Activated CD4-positive, alpha-beta T cell treated with anti-CD3 and anti-CD28 coated beads for 4 hours (primary cell): ENCODE data around the gene WIF1.

Experiments
- DNase-seq, 2 donors: peaks; one replicate each; pipeline ENCODE4 v3.0.0-alpha.2; 2020

The WIF1 gene, protein sequence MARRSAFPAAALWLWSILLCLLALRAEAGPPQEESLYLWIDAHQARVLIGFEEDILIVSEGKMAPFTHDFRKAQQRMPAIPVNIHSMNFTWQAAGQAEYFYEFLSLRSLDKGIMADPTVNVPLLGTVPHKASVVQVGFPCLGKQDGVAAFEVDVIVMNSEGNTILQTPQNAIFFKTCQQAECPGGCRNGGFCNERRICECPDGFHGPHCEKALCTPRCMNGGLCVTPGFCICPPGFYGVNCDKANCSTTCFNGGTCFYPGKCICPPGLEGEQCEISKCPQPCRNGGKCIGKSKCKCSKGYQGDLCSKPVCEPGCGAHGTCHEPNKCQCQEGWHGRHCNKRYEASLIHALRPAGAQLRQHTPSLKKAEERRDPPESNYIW

DNA sequence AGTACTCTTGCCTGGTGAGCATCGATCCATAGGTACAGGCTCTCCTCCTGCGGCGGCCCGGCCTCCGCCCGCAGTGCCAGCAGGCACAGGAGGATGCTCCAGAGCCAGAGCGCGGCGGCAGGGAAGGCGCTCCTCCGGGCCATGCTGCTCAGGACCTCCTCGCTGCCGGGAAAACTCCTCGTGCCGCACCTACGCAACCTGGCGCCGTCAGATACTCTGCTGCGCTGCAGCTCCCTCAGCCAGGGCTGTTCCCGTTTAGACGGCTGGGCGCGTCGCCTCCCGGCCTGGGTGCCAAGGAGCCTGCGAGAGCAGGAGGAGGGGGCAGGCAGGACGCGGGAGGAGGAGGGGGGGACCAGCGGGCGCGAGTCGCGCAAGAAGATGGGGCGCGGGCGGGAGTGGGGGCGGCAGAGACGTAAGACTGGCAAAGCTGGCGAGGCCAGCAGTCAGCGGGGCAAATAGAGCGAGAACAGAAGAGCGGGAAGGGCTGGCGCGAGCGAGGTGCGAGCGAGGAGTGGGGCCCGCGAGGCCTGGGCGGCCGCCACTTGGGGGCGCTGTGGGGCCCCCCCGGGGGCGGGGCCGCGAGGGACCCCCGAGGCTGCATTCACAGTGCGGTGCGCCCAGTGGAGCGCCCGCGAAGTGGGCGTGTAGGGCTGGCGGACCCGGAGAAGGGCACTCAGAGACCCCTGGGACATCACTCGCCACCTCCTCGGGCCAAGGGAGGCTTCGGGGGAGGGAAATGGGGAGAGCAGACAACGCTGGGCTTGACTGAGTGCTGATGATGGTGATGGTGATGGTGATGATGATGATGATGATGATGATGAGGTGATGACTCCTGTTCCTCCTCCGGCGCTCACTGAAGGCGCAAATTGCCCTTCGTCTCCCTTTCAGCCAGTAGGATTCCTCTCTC lies at the start of gene WIF1:
WIF1 (minus strand) TSS at position 257 of the 907 bp plus-strand sequence; CDS start at position 143, 114 bp downstream.
- DNase-seq: peak; percentile 21 to 36

DNA sequence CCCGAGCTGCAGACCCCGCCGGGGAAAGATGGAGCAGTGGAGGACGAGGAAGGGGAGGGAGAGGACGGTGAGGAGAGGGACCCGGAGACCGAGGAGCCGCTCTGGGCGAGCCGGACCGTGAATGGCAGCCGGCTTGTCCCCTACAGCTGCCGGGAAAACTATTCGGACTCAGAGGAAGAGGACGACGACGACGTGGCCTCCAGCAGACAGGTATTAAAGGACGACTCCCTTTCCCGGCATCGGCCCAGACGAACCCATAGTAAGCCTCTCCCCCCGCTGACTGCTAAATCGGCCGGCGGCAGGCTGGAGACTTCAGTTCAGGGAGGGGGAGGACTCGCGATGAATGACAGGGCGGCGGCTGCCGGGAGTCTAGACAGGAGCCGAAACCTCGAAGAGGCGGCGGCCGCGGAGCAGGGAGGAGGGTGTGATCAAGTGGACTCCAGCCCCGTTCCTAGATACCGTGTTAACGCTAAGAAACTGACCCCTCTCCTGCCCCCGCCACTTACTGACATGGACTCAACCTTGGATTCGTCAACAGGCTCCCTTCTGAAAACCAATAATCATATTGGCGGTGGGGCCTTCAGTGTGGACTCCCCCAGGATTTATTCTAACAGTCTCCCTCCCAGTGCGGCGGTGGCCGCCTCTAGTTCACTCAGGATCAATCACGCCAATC lies 49.2 kb upstream of the WIF1 start:
- DNase-seq: peak; percentile 66

DNA sequence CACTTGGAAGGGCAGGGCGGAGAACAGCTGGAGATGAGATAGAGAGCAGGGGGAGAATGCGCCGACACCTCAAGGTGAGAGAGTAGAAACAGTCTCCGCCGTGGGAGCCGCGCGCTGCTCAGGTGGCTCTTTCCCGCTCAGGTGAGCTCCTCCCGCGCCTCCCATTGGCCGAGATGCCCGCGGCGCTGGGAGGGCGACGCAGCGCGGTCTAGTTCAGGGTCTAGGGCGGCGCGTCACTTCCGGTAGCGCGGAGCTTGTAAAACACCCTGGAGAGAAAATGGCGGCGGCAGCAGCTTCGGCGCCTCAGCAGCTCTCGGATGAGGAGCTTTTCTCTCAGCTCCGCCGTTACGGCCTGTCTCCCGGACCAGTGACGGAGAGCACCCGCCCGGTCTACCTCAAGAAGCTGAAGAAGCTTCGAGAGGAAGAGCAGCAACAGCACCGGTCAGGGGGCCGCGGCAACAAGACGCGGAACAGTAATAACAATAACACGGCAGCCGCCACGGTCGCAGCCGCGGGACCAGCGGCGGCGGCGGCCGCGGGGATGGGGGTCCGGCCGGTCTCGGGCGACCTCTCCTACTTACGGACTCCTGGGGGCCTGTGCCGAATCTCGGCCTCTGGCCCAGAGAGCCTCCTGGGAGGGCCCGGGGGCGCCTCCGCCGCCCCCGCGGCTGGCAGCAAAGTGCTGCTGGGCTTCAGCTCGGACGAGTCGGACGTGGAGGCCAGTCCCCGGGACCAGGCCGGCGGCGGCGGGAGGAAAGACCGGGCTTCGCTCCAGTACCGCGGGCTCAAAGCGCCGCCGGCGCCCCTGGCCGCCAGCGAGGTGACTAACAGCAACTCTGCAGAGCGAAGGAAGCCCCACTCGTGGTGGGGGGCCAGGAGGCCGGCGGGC lies 48.5 kb upstream of the WIF1 start, which contains the start of gene LEMD3:
LEMD3 (plus strand) TSS at position 264 of the 889 bp plus-strand sequence; CDS start at position 278, 14 bp downstream.
- DNase-seq: peak; percentile 93

DNA sequence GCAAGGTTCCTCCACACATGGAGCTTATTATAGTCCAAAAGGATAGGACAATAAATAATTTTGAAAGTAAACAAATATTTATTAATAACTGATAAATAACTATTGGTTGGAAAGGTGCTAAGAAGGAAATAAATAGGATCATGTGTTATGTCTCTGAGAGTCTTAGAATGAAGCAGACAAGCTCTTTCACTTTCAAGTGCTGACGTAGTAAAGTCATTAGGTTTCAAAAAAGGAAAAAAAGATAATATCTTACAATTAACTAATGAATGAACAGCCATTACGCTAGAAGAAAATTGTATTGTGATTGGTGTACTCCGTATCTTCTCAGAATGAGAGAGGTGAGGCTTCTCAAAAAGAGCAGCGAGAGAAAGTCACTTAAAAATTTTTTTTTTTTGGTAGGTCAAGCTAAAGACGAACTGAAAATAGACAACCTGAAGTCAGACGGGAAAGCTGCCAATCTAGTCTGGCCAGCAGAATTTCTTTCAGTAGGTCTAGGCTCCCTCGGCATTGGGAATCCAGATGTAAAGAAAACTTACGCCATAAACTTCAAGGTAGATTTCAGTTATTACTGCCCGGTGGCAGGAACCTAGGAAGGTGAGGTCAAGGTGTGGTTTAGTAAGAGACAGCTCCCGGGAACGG lies 47.7 kb upstream of the WIF1 start:
- no peak for DNase-seq

DNA sequence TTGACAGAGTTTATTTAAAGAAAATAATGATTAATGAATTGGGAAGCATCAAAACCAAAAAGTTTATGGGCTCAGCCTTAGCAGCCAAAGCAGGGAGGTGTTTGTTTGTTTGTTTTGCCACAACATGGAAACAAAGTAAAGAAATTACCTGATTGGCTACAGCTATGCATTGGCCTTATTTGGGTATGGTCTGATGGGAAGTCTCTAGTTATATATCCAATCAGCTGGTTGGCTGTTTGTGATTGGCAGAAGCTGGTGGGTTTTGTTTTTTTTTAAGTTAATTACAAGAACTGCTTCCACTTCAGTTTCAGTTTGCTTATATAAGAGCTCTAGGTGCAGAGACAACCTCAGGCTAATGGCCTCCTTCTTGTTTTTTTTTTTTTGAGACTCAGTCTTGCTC lies 43.7 kb upstream of the WIF1 start:
- DNase-seq: no peak

DNA sequence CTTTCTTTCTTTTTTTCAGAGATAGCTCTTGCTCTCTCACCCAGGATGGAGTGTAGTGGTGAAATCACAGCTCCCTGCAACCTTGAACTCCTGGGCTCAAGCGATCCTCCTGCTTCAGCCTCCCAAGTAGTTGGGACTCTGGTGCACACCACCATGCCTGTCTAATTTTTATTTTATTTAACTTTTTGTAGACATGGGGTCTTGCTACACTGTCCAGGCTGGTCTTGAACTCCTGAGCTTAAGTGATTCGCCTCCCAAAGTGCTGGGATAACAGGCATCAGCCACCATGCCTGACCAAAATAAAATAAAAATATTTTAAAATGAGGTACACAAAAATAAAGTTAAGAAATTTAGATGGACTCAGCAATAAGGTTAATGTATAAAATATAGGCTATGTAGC lies 43.1 kb upstream of the WIF1 start:
- DNase-seq: no peak

DNA sequence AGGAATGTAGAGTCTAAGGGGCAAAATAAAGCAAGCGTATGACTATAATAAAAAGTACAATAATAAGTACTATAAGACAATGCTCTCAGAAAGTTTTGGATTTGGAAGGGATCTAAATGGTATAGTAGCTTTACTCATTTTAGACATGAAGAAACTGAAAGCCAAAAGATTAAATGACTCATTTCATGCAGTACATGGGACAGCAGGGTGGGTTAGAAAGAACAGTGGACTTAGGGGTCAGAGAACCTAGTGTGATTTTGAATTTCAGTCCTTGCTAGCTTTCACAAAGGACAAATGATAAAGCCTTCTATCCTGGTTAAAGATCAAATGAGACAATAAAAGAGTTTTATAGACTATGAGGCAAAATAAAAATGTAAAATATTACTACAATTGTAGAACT lies 41.5 kb upstream of the WIF1 start:
- no peak for DNase-seq

DNA sequence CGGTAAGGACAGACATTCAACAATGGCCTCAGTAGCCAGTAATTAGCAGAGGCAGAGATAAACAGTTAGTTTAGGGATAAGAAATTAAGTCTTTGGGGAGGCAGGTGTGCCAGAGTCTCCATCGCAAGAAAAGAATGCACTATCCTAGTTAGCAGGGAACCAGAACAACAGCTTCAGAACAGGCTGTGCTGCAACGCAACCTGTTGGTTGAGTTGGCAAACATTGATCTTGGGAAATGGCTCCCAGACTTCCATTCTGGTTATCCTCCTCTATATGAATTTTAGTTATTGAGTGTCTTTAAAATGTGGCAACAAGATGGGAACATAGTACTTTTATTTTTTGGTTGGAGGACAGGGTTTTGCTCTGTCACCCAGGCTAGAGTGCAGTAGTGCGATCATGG lies 36.0 kb upstream of the WIF1 start:
- no peak for DNase-seq

DNA sequence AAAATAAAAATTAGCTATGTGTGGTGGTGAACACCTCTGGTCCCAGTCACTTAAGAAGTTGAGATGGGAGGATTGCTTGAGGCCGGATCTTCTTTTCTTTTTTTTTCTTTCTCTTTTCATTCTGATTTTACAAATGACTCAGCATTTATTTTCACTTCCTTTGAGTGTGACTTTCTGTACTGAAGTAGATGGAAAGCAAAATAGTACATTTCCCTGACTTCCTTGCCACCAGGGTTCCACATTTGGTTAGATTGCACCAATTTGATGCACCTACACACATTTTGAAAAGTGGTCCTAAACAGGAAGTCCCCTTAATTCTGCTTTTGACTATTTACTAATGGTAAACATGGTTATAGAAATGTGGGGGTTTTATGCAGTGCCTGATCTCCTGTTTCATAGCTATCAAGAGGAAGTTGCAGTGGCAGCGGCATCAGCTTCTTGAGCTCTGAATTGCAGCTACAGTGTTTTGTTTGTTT lies 35.3 kb upstream of the WIF1 start:
- no peak for DNase-seq

DNA sequence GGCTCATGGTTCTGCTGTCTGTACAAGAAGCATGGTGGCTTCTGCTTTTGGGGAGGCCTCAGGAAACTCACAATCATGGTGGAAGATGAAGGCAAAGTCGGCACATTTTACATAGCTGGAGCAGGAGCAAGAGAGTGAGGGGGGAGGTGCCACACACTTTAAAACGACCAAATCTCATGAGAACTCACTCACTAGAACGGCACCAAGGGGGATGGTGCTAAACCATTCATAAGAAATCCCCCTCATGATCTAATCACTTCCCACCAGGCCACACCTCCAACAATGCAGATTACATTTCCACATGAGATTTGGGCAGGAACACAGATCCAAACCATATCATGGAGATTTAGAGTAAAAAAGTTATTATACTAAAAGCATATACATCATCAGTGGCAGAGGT lies 34.7 kb upstream of the WIF1 start:
- no peak for DNase-seq

DNA sequence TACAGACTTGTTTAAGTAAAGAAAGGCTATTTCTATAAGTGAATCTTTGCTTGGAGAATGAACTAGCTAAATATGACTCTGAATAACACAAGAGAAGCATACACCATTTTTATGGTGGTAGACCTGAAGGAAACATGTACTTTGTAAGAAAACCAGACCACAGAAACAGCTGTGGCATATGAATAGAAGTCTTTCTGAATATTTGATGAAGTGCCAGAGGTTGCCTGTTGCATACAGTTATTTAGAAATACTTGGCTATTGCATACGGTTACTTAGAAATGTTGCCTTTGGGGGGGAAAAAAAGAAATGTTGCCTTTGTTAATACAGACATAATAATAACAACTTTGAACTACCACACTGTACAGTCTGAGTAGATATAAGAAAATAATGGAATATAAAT lies 31.5 kb upstream of the WIF1 start:
- DNase-seq: no peak

DNA sequence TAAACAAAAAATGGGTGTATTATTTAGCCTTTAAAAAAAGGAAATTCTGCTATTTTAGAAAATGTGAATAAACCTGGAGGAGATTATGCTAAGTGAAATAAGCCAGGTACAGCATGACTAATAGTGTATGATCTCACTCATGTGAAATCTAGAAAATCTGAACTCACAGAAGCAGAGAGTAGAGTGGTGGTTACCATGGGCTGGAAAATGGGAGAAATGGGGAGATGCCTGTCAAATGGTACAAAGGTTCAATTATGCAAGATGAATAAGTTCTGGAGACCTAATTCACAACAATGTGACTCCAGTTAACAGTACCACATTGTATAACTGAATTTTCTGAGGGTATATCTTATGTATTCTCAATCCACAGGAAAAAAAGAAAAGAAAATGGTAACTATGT lies 30.9 kb upstream of the WIF1 start:
- no peak for DNase-seq

DNA sequence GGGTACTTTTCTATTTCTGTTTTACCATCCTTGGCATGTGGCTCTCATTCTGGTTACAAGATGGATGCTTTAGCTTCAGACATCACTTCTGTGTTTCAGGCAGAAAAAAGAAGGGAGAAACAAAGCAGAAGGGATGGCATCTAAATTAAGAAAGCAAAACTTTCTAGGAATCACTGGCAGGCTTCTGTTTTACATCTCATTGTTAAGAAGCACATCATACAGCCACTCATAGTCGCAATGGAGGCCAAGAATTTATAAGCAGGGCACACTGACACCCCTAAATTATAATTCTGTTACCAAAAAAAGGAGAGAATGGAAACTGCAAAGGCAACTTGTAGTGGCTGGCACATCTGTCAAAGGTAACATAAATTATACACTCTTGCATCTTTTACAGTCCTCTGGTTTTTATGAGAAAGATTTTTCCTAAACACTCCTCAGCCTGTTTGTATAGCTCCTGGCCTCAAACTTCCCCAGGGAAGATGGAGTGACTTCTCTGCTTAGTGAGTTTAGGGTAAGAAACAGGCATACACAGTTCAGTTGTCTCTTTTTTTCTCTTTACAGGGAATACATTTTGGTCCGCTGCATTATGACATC lies 26.3 kb upstream of the WIF1 start:
- no peak for DNase-seq

DNA sequence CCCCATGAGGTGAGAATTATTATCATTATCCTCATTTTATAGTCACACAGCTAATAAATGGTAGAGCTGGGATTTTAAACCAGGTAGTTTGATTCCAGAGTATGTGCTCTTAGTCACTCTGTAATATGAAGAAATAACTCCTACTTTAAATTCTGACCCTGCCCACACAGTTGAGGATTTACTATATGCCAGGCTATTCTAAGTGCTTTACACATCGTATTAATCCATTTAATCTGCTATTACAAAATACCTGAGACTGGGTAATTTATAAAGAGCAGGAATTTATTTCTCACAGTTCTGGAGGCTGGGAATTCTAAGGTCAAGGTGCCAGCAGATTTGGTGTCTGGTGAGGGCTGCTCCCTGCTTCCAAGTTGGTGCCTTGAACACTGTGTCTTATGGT lies 19.6 kb upstream of the WIF1 start:
- no peak for DNase-seq

DNA sequence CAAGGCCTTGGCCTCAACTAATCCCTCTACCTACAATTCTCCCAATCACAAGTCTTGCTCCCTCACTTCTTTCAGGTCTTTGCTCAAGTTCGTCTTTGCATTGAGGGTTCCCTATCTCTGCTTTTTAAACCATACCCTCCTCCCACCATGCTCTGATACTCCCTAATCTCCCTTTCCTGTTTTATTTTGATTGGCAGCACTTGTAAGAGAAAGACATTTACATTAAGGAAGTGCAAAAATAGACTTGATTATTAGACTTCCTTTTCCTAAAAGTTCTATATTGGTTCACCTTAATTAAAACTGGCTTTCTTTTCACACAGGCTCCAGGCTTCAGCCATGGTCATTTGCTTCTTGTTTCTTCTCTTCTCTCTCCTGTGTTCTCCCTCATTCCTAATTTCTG lies 18.3 kb upstream of the WIF1 start:
- DNase-seq: no peak

DNA sequence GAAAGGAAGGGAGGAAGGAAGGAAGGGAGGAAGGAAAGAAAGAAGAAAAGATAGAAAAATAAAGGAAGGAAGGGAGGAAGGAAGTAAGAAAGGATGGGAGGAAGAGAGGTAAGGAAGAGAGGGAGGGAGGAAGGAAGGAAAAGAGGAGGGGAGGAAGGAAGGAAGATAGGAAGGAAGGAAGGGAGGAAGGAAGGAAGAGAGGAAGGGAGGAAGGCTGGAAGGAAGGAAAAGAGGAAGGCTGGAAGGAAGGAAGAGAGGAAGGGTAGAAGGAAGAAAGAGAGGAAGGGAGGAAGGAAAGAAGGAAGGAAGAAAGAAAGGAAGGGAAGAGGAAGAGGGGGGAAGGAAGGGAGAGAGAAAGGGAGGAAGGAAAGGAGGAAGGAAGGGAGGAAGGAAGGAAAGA lies 12.8 kb upstream of the WIF1 start:
- no peak for DNase-seq

DNA sequence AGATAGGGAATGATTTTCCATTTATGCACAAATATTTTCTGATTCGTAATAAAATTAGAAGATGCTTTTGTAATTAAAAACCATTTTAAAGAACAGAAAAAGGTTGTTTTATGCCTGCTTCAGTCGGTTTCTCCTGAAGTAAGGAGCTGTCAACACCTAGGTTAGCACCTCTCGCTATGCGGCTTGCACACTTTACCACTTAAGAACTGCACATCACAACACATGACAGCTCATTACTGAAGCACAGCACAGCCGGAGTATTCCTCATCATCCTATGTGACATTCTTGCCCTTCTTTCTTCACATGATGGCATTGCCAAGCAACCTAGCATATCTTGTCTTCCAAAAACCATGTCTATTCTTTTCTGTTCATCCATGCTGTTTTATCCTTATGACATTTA lies 5.4 kb upstream of the WIF1 start:
- DNase-seq: no peak

DNA sequence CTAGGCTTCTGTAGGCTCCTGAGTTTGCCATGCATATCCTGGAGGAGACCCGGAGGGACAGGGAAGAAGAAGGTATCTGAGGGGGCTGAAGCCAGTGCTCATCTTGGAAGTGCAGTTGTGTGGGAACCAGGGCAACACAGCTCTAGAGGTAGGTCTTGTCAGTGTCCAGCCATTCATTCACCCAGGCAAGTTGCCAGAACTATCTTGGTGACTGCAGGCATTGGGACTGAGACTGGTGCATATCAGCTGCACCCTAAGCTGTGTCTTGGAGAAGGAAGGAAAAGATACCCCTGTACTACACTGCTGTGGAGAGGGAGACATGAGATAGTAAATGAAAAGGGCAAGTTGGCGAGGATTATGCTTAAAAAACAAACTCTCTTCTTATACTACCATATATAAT lies 4.9 kb upstream of the WIF1 start:
- DNase-seq: no peak

DNA sequence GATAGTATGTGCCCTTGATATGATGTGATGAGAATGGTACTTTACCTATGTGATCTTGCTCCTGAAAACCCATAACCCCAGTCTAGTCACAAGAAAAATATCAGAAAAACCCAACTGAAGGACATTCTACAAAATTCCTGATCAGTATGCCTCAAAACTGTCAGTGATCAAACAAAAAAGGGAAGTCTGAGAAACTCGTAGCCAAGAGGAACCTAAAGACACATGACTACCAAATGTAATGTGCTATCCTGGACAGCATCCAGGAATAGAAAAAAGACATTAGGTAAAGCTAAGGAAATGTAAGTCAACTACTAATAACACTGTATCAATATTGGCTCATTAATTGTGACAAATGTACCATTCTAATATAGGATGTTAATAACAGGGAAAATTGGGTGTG lies 4.1 kb upstream of the WIF1 start:
- DNase-seq: no peak

DNA sequence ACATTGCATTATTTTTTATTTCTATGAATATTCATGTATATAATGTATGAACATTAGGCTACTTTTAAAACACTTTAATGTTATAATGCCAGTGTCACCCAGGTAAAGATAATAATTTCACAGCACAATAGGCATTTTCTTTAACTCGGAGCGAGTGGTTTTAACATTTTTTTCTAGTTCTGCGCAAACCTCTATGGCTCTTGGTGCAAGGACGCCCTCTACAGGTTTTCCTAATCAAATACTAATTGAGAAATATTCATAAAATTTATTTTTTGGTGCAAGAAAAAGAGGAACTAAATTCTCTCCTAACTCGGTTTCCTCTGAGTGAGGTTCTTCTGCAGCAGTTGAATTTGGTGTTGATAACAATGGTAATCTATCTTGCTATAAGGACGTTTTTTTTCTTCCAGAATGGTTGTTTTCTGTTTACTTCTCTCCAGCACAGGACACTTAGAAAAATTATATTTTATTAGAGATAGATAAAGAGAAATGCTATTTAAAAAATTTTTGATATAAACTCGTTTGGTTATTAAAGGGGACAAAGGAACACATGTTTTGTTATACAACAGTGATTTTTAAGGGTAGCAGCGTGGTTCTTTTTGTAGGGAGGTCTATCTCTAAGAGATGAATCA lies 2.4 kb upstream of the WIF1 start:
- DNase-seq: no peak

DNA sequence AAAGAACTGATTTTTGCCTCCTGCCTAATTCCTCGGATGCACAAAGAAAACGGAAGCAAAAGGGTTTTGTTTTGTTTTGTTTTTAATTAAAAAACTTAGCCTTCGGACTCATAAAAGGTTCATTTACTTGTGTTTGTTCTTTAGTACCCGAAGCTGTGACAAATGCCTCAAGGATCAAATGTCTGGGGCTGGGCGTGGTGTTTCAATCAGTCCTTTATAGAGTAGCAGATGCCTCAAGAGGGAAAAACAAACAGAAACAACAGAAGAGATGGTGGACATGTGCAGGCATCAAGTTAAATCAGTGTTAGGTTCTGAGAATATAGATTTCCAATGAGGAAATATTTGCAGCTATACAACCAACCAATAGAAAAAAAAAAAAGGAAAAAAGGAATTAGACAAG lies 1.6 kb upstream of the WIF1 start:
- DNase-seq: no peak
